ENCODE measurements around the gene PTPN21. TPM values are rescaled to one million over a fixed set of nuclear protein-coding genes. Genes with fewer than 3 reads are reported as not detected.

PTPN21 gene
- total and polyA plus RNA-seq, 2 donors (not counting 3 experiments of a cell fraction or from before 2014, with no cell fraction given) = 9.2 to 16.1 TPM

DNA sequence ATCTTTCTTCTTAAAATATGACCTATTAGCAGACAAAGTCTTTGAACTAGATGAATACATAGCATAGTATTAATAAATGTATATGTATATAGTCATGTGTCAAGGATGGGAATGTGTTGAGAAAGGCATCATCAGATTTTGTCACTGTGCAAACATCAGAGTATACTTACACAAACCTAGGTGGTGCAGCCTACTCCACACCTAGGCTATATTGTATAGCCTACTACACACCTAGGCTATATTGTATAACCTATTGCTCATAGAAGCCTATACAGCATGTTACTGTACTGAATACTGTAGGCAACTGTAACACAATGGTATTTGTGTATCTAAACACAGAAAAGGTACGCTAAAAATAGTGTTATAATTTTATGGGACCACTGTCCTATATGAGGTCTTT lies 47.6 kb downstream of the PTPN21 start:
- Histone ChIP-seq H2AFZ (ENCODE audit: low read depth, low read length) (no peak overlapping the region), H3K4me2 (ENCODE audit: insufficient read depth, low read length) (no peak overlapping the region), H3K79me2 (ENCODE audit: control insufficient read depth, insufficient read depth, low read length) (no peaks in the 10 kb centered on the region), H3K9ac (replicated peaks; ENCODE audit: extremely low read depth, insufficient read depth, low read length) (no peak overlapping the region), H3K4me1 (ENCODE audit: control insufficient read depth, extremely low read depth, insufficient read depth, low read length) (no peaks in the 10 kb centered on the region), H3K27me3 (ENCODE audit: control insufficient read depth in 2 of 2, insufficient read depth in 2 of 2, low read length in 2 of 2) (no peaks in the 10 kb centered on the region), H3K9me1 (replicated peaks; ENCODE audit: control insufficient read depth, extremely low read depth, insufficient read depth, low read length) (no peaks in the 10 kb centered on the region), H4K20me1 (replicated peaks; ENCODE audit: control insufficient read depth, extremely low read depth, insufficient read depth, low read length) (no peaks in the 10 kb centered on the region), H3K4me3 (replicated peaks in 1 of 3; ENCODE audit: insufficient read depth in 1 of 3, low read depth in 1 of 3, low read length in 3 of 3) (no peak overlapping the region), H3K9me3 (replicated peaks; ENCODE audit: control insufficient read depth, insufficient read depth, low read length) (no peaks in the 10 kb centered on the region), H3K36me3 (ENCODE audit: control insufficient read depth in 2 of 2, extremely low read depth in 1 of 2, insufficient read depth in 2 of 2, low read length in 2 of 2) (peaks cover 2 to 6% of the 10 kb centered on the region in 2 experiments), H3K27ac (ENCODE audit: insufficient read depth, low read depth, low read length) (no peak overlapping the region)
- DNase-seq (ENCODE audit: low read depth, low spot score) (no peak), FAIRE-seq (no peak)
- ChIA-PET CTCF (no interaction called here), POLR2A (no interaction called here)
- intact Hi-C loops (cut with micrococcal nuclease) = no loop called here
- TF ChIP-seq MYC (IDR thresholded peaks at IDR 0.05; ENCODE audit: low read depth, low read length) = no peak
- no peak for TF ChIP-seq JUN (IDR thresholded peaks at IDR 0.05; ENCODE audit: borderline replicate concordance, insufficient read depth, insufficient read length, low read depth)
- TF ChIP-seq, protein P1, sequence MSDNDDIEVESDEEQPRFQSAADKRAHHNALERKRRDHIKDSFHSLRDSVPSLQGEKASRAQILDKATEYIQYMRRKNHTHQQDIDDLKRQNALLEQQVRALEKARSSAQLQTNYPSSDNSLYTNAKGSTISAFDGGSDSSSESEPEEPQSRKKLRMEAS (IDR thresholded peaks at IDR 0.05; ENCODE audit: insufficient read depth, insufficient read length) = no peak
- TF ChIP-seq POLR2AphosphoS5 (IDR thresholded peaks at IDR 0.05; ENCODE audit: insufficient read depth, low read depth, low read length) = no peak
- TF ChIP-seq EZH2 (IDR thresholded peaks at IDR 0.05; ENCODE audit: borderline replicate concordance, low read depth, low read length, severe bottlenecking) = no peak
- TF ChIP-seq, protein P2, sequence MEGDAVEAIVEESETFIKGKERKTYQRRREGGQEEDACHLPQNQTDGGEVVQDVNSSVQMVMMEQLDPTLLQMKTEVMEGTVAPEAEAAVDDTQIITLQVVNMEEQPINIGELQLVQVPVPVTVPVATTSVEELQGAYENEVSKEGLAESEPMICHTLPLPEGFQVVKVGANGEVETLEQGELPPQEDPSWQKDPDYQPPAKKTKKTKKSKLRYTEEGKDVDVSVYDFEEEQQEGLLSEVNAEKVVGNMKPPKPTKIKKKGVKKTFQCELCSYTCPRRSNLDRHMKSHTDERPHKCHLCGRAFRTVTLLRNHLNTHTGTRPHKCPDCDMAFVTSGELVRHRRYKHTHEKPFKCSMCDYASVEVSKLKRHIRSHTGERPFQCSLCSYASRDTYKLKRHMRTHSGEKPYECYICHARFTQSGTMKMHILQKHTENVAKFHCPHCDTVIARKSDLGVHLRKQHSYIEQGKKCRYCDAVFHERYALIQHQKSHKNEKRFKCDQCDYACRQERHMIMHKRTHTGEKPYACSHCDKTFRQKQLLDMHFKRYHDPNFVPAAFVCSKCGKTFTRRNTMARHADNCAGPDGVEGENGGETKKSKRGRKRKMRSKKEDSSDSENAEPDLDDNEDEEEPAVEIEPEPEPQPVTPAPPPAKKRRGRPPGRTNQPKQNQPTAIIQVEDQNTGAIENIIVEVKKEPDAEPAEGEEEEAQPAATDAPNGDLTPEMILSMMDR (IDR thresholded peaks at IDR 0.05; ENCODE audit: extremely low read depth in 1 of 2, insufficient read depth in 1 of 2, low read depth in 1 of 2, low read length in 2 of 2) = no peak
- no peak for TF ChIP-seq POLR2A (IDR thresholded peaks at IDR 0.05; ENCODE audit: low read depth, low read length)
- no peak for TF ChIP-seq GATA2 (IDR thresholded peaks at IDR 0.05; ENCODE audit: insufficient read depth, insufficient read length, low read depth, low read length)
- no peak for TF ChIP-seq FOS (IDR thresholded peaks at IDR 0.05; ENCODE audit: borderline replicate concordance, insufficient read depth, low read length)
- no TSS peak for BruUV-seq (replicated peaks)
- dilution Hi-C loops (cut with MboI; ENCODE audit: extremely low pct_ligation_motif_present, low sequenced_read_pairs) = no loop called here

Data from endothelial cell of umbilical vein (primary cell).